ENCODE measurements around the gene EAF2. TPM values are rescaled to one million over a fixed set of nuclear protein-coding genes. Genes with fewer than 3 reads are reported as not detected.

The EAF2 gene
- total RNA-seq: 35.2 and 39.3 TPM in 2 replicates

GRCh38 chr3:121834671-121835464, at the start of gene EAF2, which contains the start of gene IQCB1:
Gene EAF2, plus strand, starts transcription at chr3:121835209. Its CDS starts 77 bp downstream, at chr3:121835286.
Gene IQCB1, minus strand, starts transcription at chr3:121835060. Its CDS starts 6,100 bp downstream, at chr3:121828960.
- intact Hi-C loops (cut with micrococcal nuclease): loop anchor here (1.0 to 10.0 kb wide), 8 partner anchors 86 to 1750 kb away; partner anchors contain the start of genes FAM162A, GOLGB1, GSK3B and HACD2

DNA sequence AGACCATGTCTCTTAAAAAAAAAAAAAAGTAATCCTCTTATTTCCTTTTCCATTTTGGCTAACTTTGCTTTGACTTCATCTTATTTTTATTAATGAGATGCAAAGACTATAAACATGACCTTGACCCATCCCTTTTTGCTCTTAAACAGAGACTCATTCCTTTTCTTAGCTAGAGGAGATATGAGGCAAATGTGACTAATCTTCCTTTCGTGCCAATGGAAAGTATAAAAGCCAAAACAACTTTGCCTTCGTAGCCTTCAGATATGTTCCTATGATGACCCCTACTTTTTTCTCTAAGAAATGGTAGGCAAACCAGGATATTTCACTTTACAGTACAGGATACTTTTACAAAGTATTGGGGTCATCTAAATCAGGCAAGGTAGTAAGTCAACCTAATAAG, 48.5 kb upstream of the EAF2 start:
- intact Hi-C loops (cut with micrococcal nuclease): no loop called here

GRCh38 chr3:121793078-121793477, 41.9 kb upstream of the EAF2 start:
- intact Hi-C loops (cut with micrococcal nuclease): no loop called here

DNA sequence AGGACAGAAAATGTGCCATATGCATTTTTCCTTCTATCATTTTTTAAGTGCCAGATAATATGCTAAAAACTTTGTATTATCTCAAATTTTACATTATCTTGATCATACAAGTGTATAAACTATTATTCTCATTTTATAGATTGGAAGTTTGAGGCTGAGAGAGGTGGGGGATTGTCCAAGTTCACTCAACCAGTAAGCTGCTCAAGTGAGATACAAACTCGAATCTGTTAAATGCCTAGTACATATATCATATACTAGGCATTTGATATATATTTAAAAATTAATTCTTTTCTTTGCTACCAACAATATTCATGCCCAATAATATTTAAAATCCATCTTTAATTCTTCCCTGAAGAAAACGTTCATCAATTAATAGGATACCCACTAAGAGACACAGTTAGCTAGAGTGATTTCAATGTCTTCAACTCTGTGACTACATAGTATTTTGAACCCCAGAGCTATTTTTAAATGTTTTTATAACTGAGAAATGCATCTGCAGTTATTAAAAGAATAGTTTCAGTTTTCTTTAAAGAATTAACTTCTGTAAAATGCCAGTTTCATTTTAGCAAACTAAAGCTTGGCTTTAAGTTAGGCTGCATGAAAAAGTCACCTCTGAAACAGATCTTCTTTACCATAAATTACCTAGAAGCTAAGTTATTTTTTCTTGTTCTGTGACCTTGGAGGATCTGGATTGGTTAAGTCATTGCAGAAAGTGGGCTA, 40.6 kb upstream of the EAF2 start:
- intact Hi-C loops (cut with micrococcal nuclease): no loop called here

DNA sequence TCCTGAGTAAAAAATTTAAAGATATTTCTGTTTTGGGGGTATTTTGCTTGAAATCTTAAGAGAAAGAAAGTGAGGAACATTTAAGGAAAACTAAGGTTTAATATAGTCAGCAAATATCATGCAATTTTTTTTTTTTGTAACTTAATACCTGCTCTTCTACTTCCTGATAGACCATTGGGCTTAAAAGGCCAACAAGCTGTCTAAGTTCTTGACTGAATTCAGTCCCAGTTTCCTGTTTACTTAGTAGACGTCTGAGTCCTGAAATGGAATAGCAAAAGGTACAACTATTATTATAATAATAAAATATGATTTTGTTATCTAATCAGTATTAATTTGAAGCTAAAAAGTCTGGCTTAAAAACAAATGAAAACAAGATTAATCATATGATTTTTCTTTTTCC, 38.0 kb upstream of the EAF2 start:
- intact Hi-C loops (cut with micrococcal nuclease): no loop called here

- intact Hi-C loops (cut with micrococcal nuclease): no loop called here
These were observed 34.1 kb upstream of the EAF2 start for GRCh38 chr3:121800906-121801305.

DNA sequence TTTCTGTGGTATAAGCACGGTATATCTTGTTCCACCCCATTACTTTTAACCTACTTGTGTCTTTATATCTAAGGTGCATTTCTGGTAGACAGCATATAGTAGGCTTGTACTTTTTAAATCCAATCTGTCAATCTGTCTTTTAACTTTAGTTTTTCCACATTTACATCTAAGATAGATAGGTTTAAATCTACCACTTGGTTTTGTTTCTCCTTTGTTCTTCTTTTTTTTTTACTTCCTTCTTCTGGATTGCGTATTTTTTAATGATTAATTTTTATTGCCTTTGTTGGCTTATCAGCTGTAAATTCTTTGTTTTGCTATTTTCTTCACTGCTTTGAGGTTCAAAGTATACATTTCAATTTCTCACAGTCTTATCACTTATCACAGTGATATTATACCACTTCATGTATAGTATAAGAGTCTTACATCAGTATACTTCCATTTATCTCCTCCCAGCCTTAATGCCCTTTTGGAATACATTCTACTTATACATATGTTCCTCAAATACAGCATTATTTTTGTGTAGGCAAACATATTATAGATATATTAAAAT, 31.2 kb upstream of the EAF2 start:
- intact Hi-C loops (cut with micrococcal nuclease): no loop called here

- intact Hi-C loops (cut with micrococcal nuclease): no loop called here
These were observed 25.8 kb upstream of the EAF2 start for GRCh38 chr3:121809249-121809648.

- intact Hi-C loops (cut with micrococcal nuclease): no loop called here
These were observed 17.3 kb upstream of the EAF2 start for GRCh38 chr3:121817753-121818152.

DNA sequence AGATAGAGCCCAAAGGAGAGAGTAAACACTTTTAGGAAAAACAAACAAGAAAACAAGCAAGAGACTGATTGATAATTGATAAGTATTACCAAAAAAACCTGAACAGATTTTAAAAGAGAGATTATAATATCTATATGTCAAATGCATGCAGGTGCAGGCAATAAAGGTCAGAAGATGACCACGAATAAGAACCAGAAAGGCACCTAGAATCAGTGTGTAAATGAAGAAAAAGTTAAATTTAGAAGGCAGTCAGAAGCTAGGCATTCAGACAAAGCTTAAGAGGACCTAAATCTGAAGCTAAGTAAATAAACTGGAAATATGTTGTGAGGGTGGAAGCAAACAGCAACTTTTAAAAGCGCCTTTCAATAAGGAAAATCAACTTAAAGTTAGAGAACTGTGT, 16.4 kb upstream of the EAF2 start:
- intact Hi-C loops (cut with micrococcal nuclease): no loop called here

GRCh38 chr3:121819236-121819635, 15.8 kb upstream of the EAF2 start:
- intact Hi-C loops (cut with micrococcal nuclease): no loop called here

GRCh38 chr3:121821421-121822199, 13.4 kb upstream of the EAF2 start:
- intact Hi-C loops (cut with micrococcal nuclease): no loop called here

GRCh38 chr3:121822973-121823372, 12.0 kb upstream of the EAF2 start:
- intact Hi-C loops (cut with micrococcal nuclease): no loop called here

- intact Hi-C loops (cut with micrococcal nuclease): loop anchor here (2.0 to 10.0 kb wide), 4 partner anchors 259 to 1751 kb away; partner anchors contain the start of genes GSK3B, HACD2 and PARP14
These were observed 795 bp upstream of the EAF2 start for GRCh38 chr3:121834157-121834670.

DNA sequence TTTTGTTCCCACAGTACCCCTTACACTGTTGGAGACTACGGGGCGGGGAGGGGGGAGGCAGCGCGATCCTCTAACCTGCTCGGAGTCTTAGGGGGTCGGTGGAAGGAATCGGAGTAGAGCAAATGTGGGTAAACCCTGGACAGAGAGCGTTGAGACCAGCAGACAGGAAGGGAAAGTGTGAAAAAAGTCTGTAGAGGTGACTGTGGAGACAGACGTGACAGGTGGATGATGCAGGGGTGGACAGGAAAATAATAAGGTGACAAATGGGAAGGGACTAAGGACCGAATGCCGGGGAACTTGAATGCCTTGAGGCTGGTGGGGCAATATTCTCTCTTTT, 424 bp downstream of the EAF2 start:
- intact Hi-C loops (cut with micrococcal nuclease): loop anchor here (1.0 to 10.0 kb wide), 8 partner anchors 86 to 1749 kb away; partner anchors contain the start of genes FAM162A, GOLGB1, GSK3B and HACD2

DNA sequence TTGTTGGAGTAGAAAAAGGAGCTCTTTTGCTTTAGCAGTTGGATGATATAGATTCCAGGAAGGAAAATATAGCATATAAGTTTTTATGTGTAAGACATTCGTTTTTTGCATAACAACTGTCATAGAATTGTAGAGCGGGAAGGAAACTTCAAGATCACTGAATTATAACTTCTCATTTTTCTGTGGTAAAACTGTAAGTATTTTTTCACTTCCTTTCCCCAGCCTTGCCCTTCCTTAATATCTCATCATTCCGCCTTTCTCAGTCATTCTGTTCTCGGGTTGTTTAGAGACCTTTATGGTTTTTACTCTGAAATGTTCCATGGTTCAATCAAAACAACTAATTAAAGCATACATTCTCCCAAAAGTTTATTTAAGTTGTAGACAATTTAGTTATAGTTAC, 1.1 kb downstream of the EAF2 start:
- intact Hi-C loops (cut with micrococcal nuclease): loop anchor here (10.0 kb wide), 2 partner anchors 849 to 1741 kb away; partner anchors contain the start of genes GSK3B and PARP14

DNA sequence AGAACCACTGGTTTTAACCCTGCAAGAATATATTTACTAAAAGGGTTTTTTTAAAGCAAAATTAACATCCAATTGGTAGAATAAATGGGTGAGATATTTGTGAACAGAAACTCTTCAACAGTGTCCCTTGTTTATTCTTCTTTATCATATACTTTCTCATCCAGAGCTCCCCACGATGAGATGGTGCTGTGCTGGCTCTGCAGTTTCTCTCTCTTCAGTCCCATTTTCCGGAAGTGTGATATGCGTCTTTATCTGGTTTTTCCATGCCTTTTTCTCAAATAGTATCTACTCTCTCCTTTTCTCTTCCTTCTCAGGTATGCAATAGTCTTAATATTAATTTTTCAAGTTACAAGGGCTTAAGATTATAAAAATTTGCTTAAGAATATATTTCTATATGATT, 1.5 kb downstream of the EAF2 start:
- intact Hi-C loops (cut with micrococcal nuclease): loop anchor here (10.0 kb wide), 2 partner anchors 848 to 1742 kb away; partner anchors contain the start of genes GSK3B and PARP14

DNA sequence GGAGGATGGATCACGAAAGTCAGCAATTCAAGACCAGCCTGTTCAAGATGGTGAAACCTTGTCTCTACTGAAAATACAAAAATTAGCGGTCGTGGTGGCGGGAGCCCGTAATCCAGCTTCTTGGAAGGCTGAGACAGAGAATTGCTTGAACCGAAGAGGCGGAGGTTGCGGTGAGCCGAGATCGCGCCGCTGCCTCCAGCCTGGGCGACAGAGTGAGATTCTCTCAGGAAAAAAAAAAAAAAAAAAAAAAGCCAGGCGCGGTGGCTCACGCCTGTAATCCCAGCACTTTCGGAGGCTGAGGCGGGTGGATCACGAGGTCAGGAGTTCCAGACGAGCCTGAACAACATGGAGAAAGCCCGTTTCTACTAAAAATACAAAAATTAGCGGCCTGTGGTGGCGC, 5.0 kb downstream of the EAF2 start:
- intact Hi-C loops (cut with micrococcal nuclease): loop anchor here (10.0 kb wide), 2 partner anchors 845 to 1745 kb away; partner anchors contain the start of genes GSK3B and PARP14

- intact Hi-C loops (cut with micrococcal nuclease): no loop called here
These were observed 9.9 kb downstream of the EAF2 start for GRCh38 chr3:121844892-121845291.

DNA sequence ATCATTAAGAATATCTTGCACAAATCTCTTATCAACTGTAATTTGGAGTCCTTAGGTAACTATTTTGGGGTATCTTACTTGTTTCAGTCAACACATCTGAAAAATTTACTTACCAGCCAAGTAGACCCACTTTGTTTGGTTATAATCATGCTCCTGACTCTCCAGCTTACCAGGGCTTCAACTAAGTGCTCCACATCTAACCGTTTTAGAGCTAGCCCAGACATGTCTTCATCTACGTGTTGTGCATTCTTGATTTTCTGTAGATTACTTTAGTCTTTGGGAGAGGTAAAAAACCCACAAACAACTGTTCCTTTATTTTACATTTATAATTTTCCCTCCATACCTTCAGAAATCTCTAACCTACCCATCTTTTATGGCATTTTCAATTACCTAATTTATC, 17.2 kb downstream of the EAF2 start:
- intact Hi-C loops (cut with micrococcal nuclease): loop anchor here (10.0 kb wide), 1 partner anchor 403 kb away; no protein-coding TSS in a partner anchor

GRCh38 chr3:121855555-121855954, 20.5 kb downstream of the EAF2 start:
- intact Hi-C loops (cut with micrococcal nuclease): loop anchor here (10.0 kb wide), 1 partner anchor 399 kb away; no protein-coding TSS in a partner anchor
